Measurements from ENCODE around the gene MAPK10.
"Not testable (repeated sequence)": the region's sequence is repeated elsewhere in the genome, so short reads cannot be mapped to it uniquely, and the experiment has no call there.

The MAPK10 gene

GRCh38 chr4:85979276-85979675 lies 380.6 kb downstream of the MAPK10 start:
- no peaks in the 10 kb centered on the region for H3K9me3 ChIP-seq (ENCODE audit: control insufficient read depth in 1 of 2, low read length in 2 of 2)
- no peak overlapping the region for H3K4me3 ChIP-seq (ENCODE audit: low read depth in 1 of 2, low read length in 2 of 2)
- peaks cover 0 to 3% of the 10 kb centered on the region in 2 donors for H3K36me3 ChIP-seq (ENCODE audit: control insufficient read depth in 1 of 2, insufficient read depth in 2 of 2, low read length in 2 of 2)
- no peak overlapping the region for H3K9ac ChIP-seq (ENCODE audit: low read depth in 1 of 2, low read length in 2 of 2)
- no peaks in the 10 kb centered on the region for H3K4me1 ChIP-seq (ENCODE audit: control insufficient read depth in 1 of 2, insufficient read depth in 2 of 2, low read length in 2 of 2)
- no peaks in the 10 kb centered on the region for H3K27me3 ChIP-seq (ENCODE audit: control insufficient read depth in 1 of 2, insufficient read depth in 2 of 2, low read length in 2 of 2)
- no peak overlapping the region for H3K27ac ChIP-seq (ENCODE audit: low read depth, low read length)

GRCh38 chr4:85970535-85970934 lies 389.3 kb downstream of the MAPK10 start:
- Histone ChIP-seq H3K27ac (ENCODE audit: low read depth, low read length) (no peak overlapping the region), H3K9ac (ENCODE audit: low read depth in 1 of 2, low read length in 2 of 2) (no peak overlapping the region)

GRCh38 chr4:85968945-85969819 lies 390.7 kb downstream of the MAPK10 start:
- no peaks in the 10 kb centered on the region for H3K36me3 ChIP-seq (ENCODE audit: control insufficient read depth in 1 of 2, insufficient read depth in 2 of 2, low read length in 2 of 2)
- H3K4me1 ChIP-seq (ENCODE audit: control insufficient read depth in 1 of 2, insufficient read depth in 2 of 2, low read length in 2 of 2): no peaks in the 10 kb centered on the region
- H3K4me3 ChIP-seq (ENCODE audit: low read depth in 1 of 2, low read length in 2 of 2): no peak overlapping the region
- no peak overlapping the region for H3K27ac ChIP-seq (ENCODE audit: low read depth, low read length)
- no peak overlapping the region for H3K9ac ChIP-seq (ENCODE audit: low read depth in 1 of 2, low read length in 2 of 2)
- H3K9me3 ChIP-seq (ENCODE audit: control insufficient read depth in 1 of 2, low read length in 2 of 2): no peaks in the 10 kb centered on the region
- no peaks in the 10 kb centered on the region for H3K27me3 ChIP-seq (ENCODE audit: control insufficient read depth in 1 of 2, insufficient read depth in 2 of 2, low read length in 2 of 2)

More at GRCh38 chr4:85970535-85970934, 389.3 kb downstream of the MAPK10 start:
- H3K4me1 ChIP-seq (ENCODE audit: control insufficient read depth in 1 of 2, insufficient read depth in 2 of 2, low read length in 2 of 2): no peaks in the 10 kb centered on the region
- no peaks in the 10 kb centered on the region for H3K9me3 ChIP-seq (ENCODE audit: control insufficient read depth in 1 of 2, low read length in 2 of 2)
- H3K36me3 ChIP-seq (ENCODE audit: control insufficient read depth in 1 of 2, insufficient read depth in 2 of 2, low read length in 2 of 2): no peaks in the 10 kb centered on the region
- no peaks in the 10 kb centered on the region for H3K27me3 ChIP-seq (ENCODE audit: control insufficient read depth in 1 of 2, insufficient read depth in 2 of 2, low read length in 2 of 2)
- no peak overlapping the region for H3K4me3 ChIP-seq (ENCODE audit: low read depth in 1 of 2, low read length in 2 of 2)

GRCh38 chr4:85967872-85968271 lies 392.0 kb downstream of the MAPK10 start:
- Histone ChIP-seq H3K27me3 (ENCODE audit: control insufficient read depth in 1 of 2, insufficient read depth in 2 of 2, low read length in 2 of 2) (no peaks in the 10 kb centered on the region), H3K9ac (ENCODE audit: low read depth in 1 of 2, low read length in 2 of 2) (no peak overlapping the region), H3K9me3 (ENCODE audit: control insufficient read depth in 1 of 2, low read length in 2 of 2) (no peaks in the 10 kb centered on the region), H3K27ac (ENCODE audit: low read depth, low read length) (no peak overlapping the region), H3K4me1 (ENCODE audit: control insufficient read depth in 1 of 2, insufficient read depth in 2 of 2, low read length in 2 of 2) (no peaks in the 10 kb centered on the region), H3K4me3 (ENCODE audit: low read depth in 1 of 2, low read length in 2 of 2) (no peak overlapping the region), H3K36me3 (ENCODE audit: control insufficient read depth in 1 of 2, insufficient read depth in 2 of 2, low read length in 2 of 2) (no peaks in the 10 kb centered on the region)

DNA sequence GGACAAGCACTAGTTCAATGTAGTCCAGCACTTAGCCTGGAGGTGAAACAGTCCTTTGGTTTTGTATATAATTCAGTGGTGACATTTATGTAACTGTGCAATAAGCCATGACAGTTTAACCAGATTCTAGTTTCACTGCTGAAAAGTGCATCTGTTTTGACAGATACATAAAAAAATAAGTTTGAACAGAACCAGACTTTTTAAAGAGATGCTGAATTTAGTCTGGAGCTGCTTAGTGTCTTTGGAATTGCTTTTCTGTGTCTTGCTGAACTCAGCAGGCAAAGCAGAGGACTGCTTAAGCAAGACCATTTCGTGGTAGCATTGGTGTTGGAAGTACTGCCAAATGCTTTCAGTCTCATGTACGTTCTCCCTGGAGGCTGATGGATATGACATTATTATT lies 393.5 kb downstream of the MAPK10 start:
- H3K4me3 ChIP-seq (ENCODE audit: low read depth in 1 of 2, low read length in 2 of 2): no peak overlapping the region
- H3K9me3 ChIP-seq (ENCODE audit: control insufficient read depth in 1 of 2, low read length in 2 of 2): no peaks in the 10 kb centered on the region
- no peak overlapping the region for H3K9ac ChIP-seq (ENCODE audit: low read depth in 1 of 2, low read length in 2 of 2)
- no peak overlapping the region for H3K27ac ChIP-seq (ENCODE audit: low read depth, low read length)
- H3K27me3 ChIP-seq (ENCODE audit: control insufficient read depth in 1 of 2, insufficient read depth in 2 of 2, low read length in 2 of 2): no peaks in the 10 kb centered on the region
- H3K36me3 ChIP-seq (ENCODE audit: control insufficient read depth in 1 of 2, insufficient read depth in 2 of 2, low read length in 2 of 2): no peaks in the 10 kb centered on the region
- no peaks in the 10 kb centered on the region for H3K4me1 ChIP-seq (ENCODE audit: control insufficient read depth in 1 of 2, insufficient read depth in 2 of 2, low read length in 2 of 2)

GRCh38 chr4:85965529-85965928 lies 394.3 kb downstream of the MAPK10 start:
- no peaks in the 10 kb centered on the region for H3K36me3 ChIP-seq (ENCODE audit: control insufficient read depth in 1 of 2, insufficient read depth in 2 of 2, low read length in 2 of 2)
- no peaks in the 10 kb centered on the region for H3K27me3 ChIP-seq (ENCODE audit: control insufficient read depth in 1 of 2, insufficient read depth in 2 of 2, low read length in 2 of 2)
- H3K27ac ChIP-seq (ENCODE audit: low read depth, low read length): no peak overlapping the region
- H3K4me1 ChIP-seq (ENCODE audit: control insufficient read depth in 1 of 2, insufficient read depth in 2 of 2, low read length in 2 of 2): no peaks in the 10 kb centered on the region
- no peak overlapping the region for H3K9ac ChIP-seq (ENCODE audit: low read depth in 1 of 2, low read length in 2 of 2)
- H3K4me3 ChIP-seq (ENCODE audit: low read depth in 1 of 2, low read length in 2 of 2): no peak overlapping the region
- H3K9me3 ChIP-seq (ENCODE audit: control insufficient read depth in 1 of 2, low read length in 2 of 2): no peaks in the 10 kb centered on the region

DNA sequence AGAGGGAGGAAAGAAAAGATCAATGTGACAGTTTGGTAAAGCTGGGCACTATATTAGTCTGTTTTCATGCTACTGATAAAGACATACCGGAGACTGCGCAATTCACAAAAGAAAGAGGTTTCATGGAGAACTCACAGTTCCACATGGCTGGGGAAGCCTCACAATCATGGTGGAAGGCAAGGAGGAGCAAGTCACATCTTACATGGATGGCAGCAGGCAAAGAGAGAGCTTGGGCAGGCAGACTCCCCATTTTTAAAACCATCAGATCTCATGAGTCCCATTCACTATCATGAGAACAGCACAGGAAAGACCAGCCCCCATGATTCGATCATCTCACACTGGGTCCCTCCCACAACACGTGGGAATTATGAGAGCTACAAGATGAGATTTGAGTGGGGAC lies 394.8 kb downstream of the MAPK10 start:
- not testable (repeated sequence) for H3K27me3 ChIP-seq (ENCODE audit: control insufficient read depth in 1 of 2, insufficient read depth in 2 of 2, low read length in 2 of 2); H3K36me3 ChIP-seq (ENCODE audit: control insufficient read depth in 1 of 2, insufficient read depth in 2 of 2, low read length in 2 of 2); H3K4me3 ChIP-seq (ENCODE audit: low read depth in 1 of 2, low read length in 2 of 2); H3K9ac ChIP-seq (ENCODE audit: low read depth in 1 of 2, low read length in 2 of 2); H3K27ac ChIP-seq (ENCODE audit: low read depth, low read length); H3K9me3 ChIP-seq (ENCODE audit: control insufficient read depth in 1 of 2, low read length in 2 of 2); H3K4me1 ChIP-seq (ENCODE audit: control insufficient read depth in 1 of 2, insufficient read depth in 2 of 2, low read length in 2 of 2)

DNA sequence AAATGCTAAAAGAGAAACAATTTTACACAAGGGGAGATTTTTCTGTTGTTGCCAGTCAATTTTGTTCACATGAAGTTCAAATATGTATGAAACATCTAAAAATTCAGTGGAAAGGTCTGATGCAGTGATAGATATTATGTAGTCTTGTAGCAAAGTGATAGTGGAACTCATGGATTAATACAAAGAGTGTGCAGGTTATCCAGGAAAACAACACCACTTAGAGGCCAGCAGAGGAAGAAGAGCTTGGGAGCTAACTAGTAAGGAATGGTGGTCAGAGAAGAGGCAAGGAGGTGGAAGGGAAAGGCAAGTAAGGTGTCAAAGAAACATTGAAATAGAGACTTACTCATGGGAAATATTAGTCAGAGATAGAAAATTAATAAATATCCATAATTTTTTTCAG lies 395.6 kb downstream of the MAPK10 start:
- Histone ChIP-seq H3K9me3 (ENCODE audit: control insufficient read depth in 1 of 2, low read length in 2 of 2) (no peaks in the 10 kb centered on the region), H3K4me1 (ENCODE audit: control insufficient read depth in 1 of 2, insufficient read depth in 2 of 2, low read length in 2 of 2) (no peaks in the 10 kb centered on the region), H3K9ac (ENCODE audit: low read depth in 1 of 2, low read length in 2 of 2) (no peak overlapping the region)

GRCh38 chr4:85963231-85963630 lies 396.6 kb downstream of the MAPK10 start:
- Histone ChIP-seq H3K4me3 (ENCODE audit: low read depth in 1 of 2, low read length in 2 of 2) (no peak overlapping the region), H3K27ac (ENCODE audit: low read depth, low read length) (no peak overlapping the region), H3K9ac (ENCODE audit: low read depth in 1 of 2, low read length in 2 of 2) (no peak overlapping the region), H3K9me3 (ENCODE audit: control insufficient read depth in 1 of 2, low read length in 2 of 2) (no peaks in the 10 kb centered on the region), H3K36me3 (ENCODE audit: control insufficient read depth in 1 of 2, insufficient read depth in 2 of 2, low read length in 2 of 2) (no peaks in the 10 kb centered on the region), H3K27me3 (ENCODE audit: control insufficient read depth in 1 of 2, insufficient read depth in 2 of 2, low read length in 2 of 2) (no peaks in the 10 kb centered on the region), H3K4me1 (ENCODE audit: control insufficient read depth in 1 of 2, insufficient read depth in 2 of 2, low read length in 2 of 2) (no peaks in the 10 kb centered on the region)

More for the DNA sequence above, 395.6 kb downstream of the MAPK10 start:
- H3K27me3 ChIP-seq (ENCODE audit: control insufficient read depth in 1 of 2, insufficient read depth in 2 of 2, low read length in 2 of 2): no peaks in the 10 kb centered on the region
- no peak overlapping the region for H3K4me3 ChIP-seq (ENCODE audit: low read depth in 1 of 2, low read length in 2 of 2)
- H3K27ac ChIP-seq (ENCODE audit: low read depth, low read length): no peak overlapping the region
- no peaks in the 10 kb centered on the region for H3K36me3 ChIP-seq (ENCODE audit: control insufficient read depth in 1 of 2, insufficient read depth in 2 of 2, low read length in 2 of 2)

DNA sequence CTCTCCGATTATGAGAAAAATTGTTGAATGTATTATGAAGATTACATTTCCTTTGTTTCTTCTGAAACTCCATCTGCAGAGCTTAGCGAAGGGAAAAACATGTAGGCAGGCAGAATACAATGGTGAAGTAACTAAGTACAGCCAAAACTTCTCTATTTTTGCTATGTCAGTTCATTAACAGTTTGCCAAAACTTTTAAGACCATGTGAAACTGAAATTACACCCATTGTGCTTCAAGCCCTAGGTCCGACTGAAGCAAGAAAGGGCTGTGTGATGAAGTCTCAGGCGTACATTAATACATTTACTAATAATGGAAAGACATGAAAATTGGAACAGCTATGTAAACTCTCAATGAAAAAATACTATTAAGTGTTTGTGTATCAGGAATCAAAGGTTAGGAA lies 398.0 kb downstream of the MAPK10 start:
- Histone ChIP-seq H3K9ac (ENCODE audit: low read depth in 1 of 2, low read length in 2 of 2) (no peak overlapping the region), H3K4me3 (ENCODE audit: low read depth in 1 of 2, low read length in 2 of 2) (no peak overlapping the region), H3K27me3 (ENCODE audit: control insufficient read depth in 1 of 2, insufficient read depth in 2 of 2, low read length in 2 of 2) (no peaks in the 10 kb centered on the region), H3K9me3 (ENCODE audit: control insufficient read depth in 1 of 2, low read length in 2 of 2) (no peaks in the 10 kb centered on the region), H3K27ac (ENCODE audit: low read depth, low read length) (no peak overlapping the region), H3K4me1 (ENCODE audit: control insufficient read depth in 1 of 2, insufficient read depth in 2 of 2, low read length in 2 of 2) (no peaks in the 10 kb centered on the region), H3K36me3 (ENCODE audit: control insufficient read depth in 1 of 2, insufficient read depth in 2 of 2, low read length in 2 of 2) (no peaks in the 10 kb centered on the region)
